ENCODE results near the gene PIP5KL1.

The PIP5KL1 gene, protein sequence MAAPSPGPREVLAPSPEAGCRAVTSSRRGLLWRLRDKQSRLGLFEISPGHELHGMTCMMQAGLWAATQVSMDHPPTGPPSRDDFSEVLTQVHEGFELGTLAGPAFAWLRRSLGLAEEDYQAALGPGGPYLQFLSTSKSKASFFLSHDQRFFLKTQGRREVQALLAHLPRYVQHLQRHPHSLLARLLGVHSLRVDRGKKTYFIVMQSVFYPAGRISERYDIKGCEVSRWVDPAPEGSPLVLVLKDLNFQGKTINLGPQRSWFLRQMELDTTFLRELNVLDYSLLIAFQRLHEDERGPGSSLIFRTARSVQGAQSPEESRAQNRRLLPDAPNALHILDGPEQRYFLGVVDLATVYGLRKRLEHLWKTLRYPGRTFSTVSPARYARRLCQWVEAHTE

DNA sequence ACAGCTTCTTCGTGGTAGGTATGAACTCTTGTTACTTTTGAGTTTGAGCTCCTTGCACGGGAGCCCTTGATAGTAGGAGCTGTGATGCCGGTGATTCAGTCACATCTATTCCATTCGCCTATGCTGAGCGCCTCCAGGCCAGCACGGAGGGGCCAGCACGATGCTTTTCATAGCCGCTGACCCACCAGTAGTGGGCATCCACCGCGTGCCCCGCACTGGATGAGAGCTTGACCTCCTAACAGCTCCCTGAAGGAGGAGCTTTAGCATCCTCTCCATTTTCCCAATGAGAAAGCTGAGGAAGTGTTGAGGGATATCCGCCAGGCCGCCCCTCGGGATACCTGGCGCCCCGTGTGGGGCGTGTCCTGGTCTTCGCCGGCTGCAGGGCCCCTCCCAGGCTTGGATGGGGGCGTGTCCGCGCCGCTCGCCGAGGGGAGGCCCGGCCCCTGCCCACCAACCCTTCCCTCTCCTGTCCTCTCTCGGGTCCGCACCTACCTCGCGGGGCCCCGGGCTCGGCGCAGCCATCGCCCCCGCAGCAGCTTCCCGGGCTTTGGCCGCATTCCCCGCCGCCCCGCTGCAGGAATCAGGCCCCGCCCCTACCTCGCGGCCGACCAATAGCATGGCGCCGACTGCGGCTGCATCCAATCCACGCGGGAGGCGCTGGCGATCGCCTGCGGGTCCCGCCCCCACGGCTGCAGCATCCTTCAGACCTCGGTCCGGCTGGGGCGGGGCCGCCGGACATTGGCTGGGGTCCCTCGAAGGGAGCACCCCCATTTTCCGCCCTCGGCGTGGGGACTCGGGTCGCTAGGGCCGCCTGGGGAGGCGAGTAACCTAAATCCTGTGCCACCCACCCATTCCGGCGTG, at the start of gene PIP5KL1:
TSS of gene PIP5KL1 (minus strand) at position 547 of the 861 bp plus-strand sequence. CDS start at position 522, 25 bp downstream.
- DNase-seq, result peak; percentile 91

DNA sequence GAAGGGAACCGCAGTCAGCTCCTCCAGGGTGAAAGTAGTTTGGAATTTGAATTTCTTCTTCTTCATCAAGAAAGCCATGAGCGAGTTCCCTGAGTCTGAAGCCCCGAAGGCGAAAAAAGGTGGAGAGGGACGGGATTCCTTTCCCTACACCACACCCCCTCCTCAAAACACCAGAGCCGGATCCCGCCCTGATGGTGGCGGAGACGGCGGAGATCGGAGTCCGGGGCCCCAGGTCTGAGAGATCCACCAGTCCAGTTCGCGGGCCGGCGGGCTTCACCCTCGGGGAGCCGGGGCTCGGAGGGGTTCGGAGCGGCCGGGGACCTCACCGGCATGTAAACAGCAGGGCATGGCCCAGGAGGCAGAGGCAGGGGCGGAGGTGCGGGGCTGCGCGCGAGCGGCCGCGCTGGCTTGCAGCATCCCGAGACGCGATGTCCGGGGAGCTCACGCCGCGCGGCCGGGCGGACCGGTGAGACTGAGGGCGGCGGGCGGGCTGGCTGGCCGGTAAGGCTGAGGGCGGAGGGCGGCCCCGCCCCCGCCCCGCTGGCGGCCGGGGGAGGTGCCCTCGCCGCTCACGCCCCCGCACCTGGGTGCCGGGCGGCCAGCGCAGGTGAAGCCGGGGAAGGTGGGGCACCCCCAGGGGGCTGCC, 49.6 kb upstream of the PIP5KL1 start:
- no peak for DNase-seq

DNA sequence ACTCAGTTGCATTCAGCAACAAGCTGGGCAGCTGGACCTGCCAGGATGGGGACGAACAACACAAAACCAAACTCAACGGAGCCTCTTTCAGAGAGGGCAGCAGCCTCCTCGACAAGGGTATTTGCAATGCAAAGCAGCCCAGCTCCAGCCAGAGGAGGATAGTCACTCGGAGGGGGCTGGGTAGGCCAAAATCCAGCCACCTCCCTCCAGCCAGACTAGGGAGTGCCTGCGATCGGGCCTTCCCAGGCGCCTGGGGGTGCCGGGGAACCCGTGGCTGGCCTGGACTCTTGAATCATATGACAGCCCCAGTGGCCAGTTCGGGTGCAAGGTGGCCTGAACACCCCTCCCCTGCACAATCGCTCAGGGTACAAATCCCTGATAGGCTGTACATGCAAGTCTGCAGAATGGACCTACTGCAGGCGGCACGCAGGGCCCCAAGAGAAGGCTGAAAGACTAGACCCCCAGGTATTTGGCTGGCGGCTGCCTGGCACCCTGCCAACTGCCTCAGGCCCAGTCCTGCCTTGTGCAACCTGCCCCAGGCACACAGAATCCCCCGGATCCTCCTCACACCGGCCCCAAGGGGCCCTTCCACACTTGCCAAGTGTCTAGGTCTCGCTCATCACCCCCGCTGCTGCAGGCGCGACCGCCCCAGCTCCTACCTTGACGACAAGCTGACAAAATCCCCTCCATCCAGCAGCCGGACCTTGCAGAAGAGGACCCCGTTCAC, 48.9 kb upstream of the PIP5KL1 start:
- DNase-seq, result peak; percentile 61

DNA sequence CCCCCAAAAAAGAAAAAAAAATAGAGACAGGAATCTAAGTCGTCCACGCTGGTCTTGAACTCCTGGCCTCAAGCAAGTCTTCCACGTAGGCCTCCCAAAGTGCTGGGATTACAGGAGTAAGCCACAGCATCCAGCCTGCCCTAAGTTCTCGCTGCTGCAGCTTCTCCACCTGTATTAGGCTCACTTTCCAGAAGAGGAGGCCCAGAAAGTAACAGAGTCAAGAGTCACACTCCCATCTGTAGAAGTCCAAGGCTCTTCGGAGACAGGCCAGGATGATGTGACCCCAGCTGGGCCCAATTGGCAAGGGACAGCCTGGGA, 48.4 kb upstream of the PIP5KL1 start:
- DNase-seq, result no peak

DNA sequence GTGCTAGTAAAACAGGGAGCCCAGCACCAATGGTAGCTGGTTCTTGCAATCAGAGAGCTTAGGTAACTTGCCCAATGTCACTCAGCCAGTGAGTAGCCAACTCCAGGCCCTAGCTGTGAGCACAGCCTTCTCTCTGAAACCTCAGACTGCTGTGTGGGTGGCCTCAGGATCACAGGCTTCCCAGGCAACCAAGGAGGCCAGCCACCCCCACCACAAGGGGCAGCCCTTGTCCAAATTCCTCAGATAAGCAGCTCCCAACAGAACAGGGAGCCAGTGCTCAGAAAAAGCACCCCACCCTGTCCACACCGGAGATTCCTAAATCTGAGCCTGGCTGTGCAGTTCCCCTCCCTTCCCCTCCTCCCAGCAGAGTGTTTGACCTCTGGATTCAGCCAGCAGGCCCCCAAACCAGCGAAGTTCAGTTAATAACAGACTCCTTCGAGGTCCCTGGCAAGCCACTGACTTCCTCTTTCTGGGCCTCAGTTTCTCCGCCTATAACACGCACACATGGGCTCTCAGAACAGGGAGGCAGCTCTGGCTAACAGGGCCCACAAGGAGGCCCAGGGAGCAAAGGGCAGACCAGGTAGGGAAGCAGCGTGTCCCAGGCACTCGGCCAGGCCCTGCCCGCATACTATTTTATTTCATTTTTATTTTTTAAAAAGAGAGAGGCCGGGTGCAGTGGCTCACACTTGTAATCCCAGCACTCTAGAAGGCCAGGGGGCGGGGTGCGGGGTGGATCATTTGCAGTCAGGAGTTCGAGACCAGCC, 47.5 kb upstream of the PIP5KL1 start:
- DNase-seq, result peak; percentile 60

DNA sequence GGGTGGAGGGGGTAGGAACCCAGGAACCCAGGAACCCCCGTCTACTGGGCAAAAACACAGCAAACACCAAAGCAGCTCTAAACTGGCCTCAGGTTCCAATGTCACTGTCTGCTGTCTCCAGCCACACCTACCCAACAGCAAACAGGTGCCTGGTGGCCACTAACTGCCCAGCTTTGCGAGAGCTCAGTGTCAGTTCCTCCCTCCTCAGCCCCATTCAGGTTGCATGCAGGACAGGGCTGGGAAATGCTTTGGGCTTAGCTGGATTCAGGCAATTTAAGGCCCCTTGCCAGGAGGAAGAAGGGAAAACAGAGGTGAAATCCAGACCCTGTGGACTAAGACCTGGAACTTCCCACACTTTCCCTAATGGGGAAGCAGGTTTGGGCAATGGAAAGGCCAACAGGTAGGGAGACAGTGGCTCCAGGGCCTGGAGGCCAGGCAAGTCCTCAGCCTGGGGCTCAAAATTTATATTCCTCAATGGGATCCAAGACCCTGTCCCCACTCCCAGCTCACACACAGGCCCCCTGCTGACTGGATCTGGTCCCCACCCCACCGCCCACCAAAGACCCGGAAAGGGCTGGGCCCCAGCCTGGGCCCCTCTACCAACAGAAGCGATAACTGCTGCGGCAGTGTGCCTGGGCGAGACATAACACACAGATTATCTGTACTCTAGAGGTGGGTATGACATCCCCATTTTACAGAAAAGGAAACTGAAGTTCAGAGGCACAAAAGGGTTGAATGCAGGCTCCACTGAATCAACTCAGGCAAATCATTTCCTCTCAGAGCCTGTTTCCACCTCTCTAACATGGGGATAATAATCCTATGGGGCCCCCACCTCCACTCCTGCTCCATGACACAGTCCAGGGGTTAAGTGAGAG, 46.7 kb upstream of the PIP5KL1 start:
- peak; percentile 18 for DNase-seq

DNA sequence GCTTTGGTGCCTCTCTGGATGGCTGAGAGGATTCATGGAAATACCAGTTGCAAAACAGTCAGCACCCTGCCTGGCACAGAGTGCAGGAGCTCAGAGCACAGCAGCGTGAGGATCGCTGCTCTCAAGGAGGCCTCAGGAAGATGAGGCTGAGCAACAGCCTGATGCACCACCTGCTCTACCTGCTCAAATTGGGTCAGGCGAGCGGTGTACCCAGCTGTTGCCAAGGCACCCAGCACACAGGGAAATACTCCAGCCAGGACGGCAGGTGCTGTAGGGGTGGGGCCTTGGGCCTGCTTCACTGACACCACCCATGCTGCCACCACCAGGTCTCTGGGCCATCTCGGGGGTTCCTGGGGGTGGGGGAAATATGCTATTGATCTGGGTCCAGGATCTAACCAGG, 45.9 kb upstream of the PIP5KL1 start:
- DNase-seq, result no peak

DNA sequence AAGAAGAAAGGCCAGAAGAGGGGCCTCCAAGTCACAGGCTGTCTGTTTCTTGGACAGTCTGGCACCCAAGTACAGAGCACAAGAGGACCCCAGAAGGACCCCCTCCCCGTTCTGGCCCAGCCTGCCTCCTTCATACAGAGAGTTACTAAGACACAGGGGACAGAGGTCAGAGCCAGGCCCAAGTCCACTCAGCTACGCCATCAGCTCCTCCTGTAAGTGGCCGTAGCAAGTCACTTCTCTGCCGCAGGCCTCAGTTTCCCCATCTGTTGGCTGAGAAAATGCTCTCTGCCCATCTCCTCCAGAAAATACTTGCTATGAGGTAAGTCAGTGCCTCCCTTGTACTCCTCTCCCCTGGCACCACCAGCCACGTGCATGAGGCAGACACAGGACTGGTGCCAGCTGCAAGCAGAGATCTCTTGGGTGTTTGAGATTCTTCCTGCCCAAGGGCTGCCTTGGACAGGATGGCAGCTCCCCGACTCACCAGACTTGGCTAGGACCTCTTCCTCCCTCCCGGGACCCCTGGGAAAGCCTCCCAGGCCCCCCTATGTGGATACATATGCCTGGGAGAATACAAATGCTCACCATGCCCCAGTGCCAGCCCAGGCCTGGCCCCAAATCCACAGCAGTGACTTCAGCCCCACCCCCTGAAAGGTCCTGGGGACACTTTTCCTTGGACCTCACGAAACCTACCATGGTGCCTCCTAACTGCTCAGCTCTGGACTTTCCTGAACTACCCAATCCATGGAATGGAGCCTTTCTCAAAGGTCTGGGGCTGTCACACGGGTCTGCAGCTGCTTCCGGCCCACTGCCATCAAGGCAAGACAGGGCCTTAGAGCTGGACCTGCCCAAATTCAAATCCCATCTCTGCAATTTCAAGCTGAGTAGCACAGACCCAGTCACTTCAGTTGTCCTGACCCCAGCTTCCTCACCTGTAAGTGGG, 45.1 kb upstream of the PIP5KL1 start:
- DNase-seq, result no peak

DNA sequence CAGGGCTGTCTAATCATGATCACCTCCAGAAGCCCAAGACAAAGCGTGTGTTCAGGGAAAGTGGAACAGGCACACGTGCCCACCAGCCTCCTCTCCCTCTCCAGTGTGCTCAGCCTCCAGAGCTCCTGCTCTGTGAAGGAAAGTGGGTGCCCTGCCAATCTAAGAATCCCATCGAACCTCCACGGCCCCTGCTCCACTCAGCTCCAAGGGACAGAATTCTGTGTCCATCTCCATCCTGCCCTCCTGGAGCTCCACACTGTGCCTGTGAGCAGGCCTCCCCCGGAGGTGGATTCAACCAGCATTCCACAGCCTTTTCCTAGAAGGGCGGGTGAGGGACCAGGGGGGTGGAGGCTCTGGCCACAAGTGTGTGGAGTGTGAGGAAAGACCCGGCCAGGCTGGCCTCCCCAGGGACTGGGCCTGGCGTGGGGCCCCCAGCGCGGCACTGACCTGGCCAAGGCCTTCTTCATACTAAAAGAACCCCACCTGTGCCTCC, 44.2 kb upstream of the PIP5KL1 start:
- peak; percentile 33 for DNase-seq

DNA sequence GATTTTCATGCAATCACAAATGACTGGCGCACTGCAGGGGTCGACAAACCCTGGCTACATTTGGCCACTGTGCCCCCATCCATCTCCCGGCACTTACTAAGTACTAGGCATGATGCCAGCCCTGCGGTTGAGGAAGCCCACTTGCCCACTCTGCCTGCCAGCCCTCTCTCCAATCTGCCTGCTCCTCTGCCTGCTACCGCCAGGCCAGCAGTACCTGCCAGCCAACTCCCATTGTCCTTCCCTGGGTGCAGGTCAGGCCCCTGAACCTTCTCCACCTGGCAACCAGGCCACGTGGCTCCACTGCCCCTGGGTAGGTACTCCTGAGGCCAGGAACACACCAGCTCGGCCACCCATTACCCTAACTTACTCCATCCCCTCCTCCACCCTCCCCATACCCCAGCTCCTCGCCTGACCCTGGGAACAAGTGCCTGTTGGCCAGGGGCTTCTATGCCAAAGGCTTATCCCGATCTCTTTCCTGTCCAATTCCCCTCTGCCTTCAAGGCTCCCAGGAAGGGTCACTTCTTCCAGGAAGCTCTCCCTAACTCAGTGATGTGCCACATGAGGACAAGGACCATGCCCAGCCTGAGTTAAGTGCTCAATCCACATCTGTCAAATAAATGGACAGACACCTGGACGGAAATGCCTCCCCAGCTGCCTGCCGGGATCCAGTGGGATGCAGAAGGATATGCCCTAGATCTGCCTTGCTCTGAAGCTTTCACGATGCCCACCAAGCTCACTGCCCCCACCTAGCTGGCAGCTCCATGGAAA, 43.6 kb upstream of the PIP5KL1 start:
- DNase-seq, result peak; percentile 18

DNA sequence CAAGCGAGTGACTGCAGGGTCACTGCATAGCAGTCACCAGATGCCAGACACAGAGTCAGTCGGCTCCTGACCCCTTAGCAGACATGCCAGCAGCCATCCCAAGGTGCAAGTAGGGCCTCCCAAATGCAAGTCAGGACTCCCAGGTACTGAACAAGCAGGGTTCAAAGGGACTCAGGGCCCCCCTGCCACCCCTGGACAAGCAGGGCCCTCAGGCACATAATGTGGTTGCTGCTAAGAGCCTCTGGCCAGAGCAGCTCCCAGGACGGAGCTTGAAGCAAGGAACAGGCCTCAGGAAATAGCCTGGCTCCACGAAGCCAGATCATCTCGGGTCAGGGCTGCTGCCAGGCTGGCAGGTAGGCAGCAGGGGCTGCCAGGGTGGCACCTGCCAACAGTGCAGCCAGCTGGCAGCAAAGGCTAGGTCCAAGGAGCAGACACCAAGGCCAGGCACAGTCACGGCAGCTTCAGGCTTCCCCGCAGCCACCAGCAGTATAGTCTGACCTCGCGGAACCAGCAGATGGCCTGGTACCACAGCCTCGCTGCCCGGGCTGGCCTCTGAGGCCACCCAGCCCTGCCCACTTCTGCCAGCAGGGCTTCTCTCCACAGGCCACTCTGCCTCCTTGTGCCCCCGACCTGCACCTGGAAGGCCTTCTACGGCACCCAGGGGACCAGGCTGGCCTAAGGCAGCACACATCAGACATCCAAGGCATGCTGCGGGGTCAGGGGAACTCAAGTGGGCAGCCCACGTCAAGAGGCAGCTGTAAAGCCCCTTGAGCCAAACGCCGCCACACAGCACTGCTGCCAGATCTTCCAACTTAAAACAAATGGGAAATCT, 42.8 kb upstream of the PIP5KL1 start:
- peak; percentile 19 for DNase-seq

DNA sequence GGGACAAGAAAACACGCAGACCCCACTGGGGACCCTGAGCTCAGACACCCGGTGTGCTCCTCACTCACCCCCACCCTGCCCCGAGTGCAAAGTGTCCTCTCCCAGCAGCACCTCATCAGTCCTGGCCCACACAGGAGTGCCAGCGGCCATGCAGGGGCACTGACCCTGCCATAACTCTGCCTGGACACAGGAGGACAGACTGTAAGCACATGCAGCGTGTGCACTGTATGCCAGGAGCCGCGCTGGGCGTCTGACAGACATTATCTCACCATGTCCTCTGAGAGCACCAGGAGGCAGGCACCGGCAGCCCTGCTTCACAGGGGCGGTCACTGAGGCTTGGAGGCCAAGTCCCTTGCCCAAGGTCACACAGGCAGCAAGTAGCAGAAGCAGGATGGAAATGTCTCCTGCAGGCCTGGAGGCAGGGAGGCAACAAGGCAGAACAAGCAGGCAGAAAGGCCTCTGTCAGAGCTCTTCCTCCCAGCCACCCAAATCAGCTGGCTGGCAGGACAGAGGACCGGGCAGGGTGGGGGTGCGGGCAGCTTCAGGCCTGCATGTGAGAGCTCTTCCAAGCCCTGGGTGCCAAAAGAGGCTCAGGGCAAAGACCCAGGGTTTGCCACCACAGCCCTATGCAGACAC, 41.8 kb upstream of the PIP5KL1 start:
- peak; percentile 24 for DNase-seq

DNA sequence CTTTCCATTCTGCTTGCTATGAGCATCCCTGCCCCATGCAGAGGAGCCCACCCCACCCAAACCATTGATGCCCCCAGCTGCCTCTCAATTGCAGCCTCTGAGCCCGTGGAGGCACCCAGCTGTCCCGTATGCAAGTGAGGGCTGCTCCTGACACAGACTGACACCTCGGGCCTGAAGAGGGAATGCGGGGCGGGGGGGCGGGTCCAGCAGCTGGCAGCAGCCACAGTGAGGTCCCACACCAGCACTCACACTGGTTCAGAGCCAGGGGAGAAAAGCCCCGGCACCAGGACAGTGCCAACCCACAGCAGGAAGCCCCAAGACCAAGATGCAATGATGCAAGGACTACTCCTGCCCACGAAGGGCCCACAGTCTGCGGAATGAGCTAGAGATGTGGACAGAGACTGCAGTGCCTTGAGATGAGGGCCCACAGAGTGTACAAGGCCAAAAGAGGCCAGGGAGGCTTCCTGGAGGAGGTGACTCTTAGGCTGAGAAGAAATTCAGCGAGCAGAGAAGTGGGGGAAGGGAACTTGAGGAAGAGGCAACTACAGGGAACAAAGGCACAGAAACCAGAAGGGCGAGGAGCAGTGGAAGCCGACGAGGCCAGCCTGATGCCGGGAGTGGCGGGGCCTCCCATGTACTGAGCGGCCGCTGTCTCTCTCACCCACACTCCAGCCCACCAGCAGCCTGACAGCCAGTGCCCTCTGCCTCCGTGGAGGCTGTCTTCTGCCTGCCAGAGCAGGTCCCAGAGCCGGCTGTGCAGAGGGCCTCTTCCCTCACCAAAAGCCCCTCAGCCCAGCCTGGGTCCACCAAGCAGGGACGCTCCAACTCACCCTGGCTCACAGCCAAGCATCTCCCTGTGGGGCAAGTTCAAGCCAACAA, 41.0 kb upstream of the PIP5KL1 start:
- DNase-seq, result peak; percentile 58

DNA sequence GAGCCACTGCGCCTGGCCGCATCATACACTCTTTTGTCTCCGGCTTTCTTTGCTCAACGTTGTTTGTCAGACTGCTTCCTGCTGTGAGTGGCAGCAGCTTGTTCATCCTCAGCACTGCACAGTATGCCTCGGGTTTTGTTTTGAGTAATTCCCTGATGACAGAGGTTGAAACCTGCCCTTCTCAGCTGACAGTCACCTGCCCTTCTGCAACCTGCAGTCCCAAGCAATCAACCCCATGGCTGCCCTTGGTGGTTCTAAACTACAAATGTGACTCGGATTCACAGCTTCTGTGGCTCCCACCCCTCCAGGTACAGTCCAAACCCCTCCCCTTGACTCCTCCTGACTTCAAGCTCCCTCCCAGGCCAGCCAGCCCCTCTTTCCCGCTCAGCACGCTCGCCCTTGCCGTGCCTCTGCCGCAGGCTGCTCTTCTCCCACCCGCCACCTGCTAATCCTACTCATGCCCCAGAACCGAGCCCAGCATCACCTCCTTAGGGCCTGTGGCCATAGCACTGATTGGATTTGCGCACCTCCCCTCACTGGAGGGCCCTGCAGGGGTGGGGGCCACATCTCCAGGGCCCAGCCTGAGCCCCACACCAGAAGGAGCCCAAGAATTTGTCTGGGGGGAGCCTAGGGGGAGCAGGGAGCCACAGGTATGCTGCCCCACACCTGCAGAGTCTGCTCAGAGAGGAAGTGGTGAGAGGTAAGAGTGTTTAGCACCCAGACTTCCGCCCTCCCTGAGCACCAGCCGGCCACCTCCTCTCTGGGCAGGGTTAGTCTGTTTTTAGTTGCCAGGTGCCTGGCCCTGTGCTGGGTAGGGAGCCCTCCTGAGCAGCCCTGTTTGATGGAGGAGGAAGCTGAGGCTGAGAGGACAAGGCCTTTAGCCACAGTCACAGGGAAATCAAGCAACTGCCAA, 40.1 kb upstream of the PIP5KL1 start:
- no peak for DNase-seq

DNA sequence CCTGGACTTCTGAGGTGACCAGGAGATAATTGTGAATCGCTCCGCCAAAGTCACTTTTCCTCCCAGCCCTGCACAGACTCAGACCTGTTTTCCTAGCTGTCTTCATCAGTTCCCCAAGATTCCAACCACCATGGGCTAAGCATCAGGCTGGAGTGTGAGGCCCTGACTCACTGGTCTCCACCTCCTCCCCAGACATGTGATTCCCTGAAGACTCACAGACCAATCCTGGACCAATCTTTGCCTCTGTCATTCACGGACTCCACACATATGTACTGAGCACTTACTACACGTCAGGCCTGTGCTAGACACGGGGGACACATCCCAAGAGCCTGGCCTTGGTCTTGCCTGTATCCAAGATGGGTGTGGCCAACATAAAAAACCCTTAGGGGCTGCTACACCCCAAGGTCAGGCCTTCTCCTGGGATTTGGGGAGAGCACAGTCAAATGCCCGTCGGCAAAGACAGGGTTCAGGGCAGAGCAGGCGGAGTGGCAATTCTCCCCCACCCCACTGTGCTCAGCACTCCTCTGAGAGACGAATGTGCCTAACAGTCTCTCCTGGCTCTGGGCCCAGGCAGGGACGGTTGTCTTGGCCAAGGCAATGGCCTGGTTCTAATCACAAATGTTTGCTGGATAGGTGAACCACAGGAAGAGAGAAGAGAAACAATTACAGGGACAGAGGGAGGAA, 38.3 kb upstream of the PIP5KL1 start:
- DNase-seq, result peak; percentile 35

All from right hindlimb (tissue), 1 donor.